Activated CD8-positive, alpha-beta memory T cell treated with anti-CD3 and anti-CD28 coated beads, Interleukin-2, amount 50 U/mL, for 1 hour (primary cell): ENCODE data around the gene XDH.

Experiments used
- DNase-seq: peaks from one replicate; pipeline ENCODE4 v3.0.0-alpha.2; 2020; ENCODE audit errors: extremely low read depth

Gene XDH

DNA sequence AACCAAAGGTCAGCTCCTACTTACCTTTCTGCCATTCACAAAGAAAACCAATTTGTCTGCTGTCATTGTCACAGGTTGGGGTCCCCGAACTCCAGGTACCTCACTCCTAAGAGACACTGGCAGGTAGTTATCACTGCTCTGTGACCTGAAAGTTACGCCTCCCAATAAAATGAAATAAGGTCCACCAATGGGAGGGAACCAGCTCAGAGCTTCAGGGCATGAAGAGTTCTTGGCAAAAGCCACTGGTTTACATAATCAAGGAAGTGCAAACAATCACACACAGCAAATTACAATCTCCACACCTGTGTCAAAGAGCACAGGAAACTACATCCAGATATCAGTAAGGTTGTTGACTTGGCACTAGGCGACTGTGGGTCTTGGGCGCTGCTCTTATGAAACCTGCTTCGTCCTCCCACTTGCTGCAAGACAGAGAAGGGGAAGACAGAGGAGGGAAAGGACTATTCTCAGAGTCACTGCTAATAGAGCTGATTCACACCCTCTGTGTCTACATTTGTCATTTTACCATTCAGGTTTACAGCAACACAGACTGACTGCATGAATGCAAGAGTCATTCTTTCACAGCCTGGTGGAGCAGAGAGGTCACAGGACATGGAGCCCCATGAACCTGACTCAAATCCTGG lies at the start of gene XDH:
Gene XDH, minus strand, starts transcription at position 142 of the 641 bp plus-strand sequence. Its CDS starts 76 bp downstream, at position 66.
- DNase-seq, result no peak

DNA sequence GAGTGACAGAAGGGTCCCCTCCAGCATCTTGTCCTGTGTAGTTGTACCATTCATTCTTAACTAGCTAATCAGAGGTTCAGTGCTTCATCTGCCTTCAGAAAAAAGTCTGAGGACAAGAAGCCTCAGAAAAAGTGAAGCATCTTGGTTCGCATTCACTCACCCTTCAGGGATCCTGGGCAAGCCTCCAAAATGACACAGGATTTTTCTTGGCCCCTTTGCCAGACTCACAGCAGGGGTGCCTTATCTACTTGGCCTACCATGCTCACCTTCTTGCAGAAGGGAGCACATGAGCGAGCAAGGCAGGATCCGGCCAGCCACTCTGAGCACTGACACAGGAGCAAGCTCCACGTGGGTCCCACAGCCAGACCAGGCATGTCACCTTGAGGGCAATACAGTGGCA lies 43.1 kb upstream of the XDH start:
- DNase-seq, result no peak

DNA sequence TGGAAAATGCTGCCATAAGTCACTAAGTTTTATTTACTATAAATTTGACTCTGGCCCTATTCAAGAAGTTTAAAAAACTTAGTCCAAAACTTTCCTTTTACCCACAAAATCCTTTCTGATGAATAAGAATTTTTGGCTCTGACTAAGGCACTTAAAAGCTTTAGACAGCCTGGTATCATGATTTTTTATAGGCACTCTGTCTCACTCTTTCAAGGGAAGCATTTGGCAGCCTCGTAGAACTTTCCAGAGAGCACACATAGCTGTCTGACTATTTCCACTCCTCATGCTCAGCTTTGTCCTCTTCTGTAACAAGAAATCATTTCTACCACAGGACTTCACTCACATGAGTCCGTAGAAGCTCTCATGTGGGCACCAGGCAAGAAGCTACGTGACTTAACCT lies 32.3 kb upstream of the XDH start:
- no peak for DNase-seq

DNA sequence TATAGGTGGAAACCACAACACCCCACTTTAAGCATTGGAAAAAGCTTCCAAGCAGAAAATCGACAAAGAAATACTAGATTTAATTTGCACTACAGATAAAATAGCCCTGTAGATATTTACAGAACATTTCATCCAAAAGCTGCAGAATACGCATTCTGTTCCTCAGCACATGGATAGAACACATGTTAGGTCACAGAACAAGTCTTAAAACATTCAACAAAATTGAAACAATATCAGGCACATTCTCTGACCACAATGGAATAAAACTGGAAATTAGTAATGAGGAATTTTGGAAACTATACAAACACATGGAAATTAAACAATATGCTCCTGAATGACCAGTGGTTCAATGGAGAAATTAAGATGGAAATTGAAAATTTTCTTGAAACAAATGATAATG lies 27.8 kb upstream of the XDH start:
- no peak for DNase-seq

DNA sequence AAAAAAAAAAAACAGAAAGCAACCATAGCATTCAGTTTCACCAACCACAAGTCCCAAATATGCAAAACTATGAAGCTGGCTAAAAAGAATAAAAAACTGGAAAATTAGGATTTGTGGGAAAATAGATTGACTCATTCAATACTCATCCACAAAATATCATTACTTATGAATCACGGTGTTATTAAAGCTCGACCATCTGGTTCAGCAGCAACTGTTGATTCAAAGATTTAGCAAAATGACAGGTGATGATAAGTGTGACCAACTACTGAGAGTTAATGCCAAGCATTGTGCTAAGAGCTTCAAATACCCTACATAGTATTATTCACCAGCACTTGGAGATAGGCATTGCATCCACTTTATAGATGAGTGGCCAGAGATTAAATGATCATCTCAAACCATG lies 26.2 kb upstream of the XDH start:
- no peak for DNase-seq

DNA sequence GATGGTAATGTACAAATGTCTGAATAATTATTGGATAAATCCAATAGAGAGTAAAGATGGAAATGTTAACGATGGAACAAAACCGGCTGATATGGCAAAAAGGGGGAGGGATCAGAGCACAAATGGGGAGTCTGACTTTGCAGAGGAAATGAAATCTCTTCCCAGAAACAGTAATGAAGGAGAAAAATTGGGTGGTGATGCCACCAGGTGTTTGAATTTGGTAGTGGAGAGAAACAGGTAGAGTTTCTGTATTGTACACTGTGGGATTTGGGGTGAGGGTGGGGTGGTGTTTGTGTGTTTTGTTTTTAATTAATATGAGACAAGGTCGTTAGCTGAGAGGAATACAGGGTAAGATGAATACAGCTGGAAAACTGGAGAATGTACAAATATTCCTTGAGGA lies 20.4 kb upstream of the XDH start:
- DNase-seq, result no peak

DNA sequence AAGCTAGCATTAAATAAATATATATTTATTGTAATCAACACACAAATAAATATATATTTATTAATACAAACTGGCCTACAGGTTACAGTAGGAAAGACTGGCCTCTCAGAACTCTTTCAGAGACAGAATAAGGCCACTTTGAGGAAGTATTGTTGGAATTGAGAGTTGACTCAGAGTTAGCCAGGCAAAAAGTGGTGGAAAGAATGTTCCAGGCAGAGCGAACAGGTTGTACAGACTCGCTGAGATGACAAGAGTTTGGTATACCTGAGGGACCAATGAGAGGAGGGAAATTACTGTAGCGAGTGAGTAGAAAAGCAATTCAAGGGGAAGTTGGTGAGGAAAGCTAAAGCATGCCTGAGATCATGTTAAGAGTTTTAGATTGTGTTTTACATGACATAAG lies 19.0 kb upstream of the XDH start:
- DNase-seq, result no peak

DNA sequence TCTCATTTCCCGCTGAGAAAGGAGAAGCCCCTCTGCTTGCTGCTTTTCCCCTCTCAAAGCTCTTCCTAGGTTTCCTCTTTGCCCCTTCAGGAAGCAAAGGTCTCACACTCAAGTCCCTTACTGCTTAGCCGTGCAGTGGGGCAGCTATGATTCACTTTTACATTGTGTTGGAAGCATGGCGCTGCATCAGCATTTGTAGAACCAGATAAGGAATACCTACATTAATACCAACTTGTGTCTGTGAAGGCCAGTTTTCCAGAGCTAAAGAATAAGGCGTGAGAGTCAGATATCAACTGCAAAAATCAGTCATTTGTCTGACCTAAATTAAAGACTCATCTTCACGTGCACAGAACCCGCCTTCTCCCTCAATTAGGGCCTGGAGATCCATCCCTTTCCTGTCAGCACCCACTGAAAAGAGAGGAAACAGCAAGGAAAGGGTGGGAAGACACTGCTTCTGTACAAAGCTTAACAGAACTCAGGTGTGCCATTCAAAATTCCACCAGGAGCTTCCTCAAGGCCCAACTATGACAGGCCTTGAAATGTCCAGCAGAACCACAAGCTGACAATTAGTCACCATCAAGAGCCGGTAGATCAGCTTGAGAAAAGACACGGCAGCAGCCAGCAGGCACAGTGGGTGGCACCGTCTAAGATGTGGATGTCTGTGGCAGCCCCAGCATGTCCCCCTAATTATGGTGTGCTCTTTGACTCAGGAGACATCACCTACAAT lies 16.1 kb upstream of the XDH start:
- DNase-seq, result no peak

DNA sequence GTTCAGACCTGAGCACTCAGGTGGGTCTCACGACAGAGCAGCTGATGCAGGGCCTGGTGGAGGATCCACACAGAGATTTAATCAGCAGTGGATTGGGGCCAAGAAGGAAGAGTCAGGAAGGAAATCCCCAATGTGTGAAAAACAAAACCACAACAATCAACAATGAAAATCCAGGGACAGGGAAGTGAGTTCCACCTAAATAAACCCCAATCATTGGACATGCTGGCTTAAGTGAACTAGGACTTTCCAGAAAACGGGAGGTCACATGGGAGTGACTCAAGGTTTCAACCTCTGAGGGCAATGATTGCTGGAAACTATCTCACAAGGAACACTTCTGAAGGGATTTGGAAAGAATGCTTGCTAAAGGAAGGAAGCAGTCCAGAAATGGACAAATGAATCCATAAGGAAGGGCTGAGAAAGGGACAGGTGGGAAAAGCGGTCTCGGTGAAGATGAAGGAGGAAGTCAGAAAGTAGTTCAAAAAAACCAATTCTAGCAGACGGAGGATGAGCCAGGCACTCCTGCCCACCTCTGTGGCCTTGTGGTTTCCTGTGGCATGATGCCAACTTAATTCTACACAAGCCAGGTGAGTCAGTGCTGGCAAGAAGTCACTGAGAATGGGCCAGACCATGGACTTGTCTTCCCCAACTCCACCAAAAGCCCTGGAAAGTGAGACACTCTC lies 15.4 kb upstream of the XDH start:
- DNase-seq, result no peak

DNA sequence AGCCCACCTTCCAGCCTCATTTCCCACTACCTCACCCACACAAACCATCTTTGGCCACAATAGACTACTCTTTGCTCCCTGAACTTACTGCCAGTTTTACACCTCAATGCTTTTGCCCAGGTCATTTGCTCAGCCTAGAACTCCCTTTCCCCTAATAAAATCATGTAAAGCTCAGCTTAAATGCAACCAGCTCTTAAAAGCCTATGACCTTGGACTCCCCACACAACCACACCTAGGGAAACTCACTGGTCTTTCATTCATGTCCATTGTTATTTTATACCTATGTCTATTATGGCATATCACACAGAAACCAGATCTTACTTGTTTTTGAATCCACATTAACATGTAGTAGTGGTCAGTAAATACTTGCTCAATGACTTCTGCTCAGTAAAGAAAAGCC lies 14.5 kb upstream of the XDH start:
- DNase-seq, result no peak

DNA sequence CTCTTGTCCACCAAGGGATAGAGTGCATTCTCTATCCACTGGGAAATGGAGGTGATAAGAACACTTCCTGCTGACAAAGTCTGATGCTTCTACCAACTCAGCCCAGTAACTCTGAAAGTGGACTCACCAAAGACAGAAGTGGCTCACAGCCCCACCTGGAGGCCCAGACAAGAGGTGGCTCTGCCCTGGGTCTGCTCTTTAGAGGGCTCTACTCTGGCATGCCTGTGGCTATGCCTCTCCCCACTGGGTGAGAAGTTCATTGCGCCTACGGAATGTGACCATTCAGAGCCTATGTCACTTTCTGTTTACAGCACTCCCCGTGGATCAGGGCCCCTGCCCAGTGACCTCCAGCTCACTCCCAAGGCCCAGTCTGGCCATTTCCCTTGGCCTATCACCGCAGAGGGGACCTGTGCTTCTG lies 13.5 kb upstream of the XDH start:
- no peak for DNase-seq

DNA sequence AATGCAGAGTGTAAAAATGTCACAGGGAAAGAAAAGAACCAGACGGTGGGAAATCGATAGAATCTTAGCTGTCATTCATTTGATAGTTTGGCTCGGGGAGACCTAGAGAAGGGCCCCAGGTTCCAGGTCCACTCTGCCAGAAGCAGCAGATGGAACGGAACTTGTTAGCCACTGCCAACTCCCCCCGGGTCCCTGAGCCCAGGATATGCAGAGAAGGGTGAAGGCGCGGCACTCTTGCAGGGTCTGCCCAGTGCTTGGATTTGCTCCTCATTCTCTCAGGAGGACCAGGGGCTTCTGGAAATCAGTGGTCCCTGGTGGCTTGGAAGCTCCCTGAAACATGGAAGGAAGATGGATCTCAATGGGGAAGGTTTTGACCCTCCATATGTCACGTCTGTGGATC lies 11.6 kb upstream of the XDH start:
- no peak for DNase-seq

DNA sequence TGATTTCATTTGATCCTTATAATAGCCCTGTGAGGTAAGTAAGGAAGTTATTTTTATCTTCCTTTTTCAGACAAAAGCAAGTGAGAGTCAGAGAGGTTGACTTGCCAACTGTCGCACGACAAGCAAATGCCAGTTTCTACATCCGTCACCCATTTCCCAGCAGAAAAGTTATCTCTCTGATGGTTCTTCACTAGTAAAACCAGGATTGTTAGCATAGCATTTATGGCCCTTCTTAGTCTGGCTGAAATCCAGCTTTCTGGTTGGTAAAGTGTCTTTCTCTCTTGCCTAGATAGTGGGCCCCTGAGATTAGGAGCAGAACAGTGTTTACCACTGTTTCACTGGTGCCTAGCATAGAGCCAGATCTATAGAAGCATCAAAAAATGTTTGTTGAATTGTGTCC lies 7.1 kb upstream of the XDH start:
- DNase-seq, result no peak

DNA sequence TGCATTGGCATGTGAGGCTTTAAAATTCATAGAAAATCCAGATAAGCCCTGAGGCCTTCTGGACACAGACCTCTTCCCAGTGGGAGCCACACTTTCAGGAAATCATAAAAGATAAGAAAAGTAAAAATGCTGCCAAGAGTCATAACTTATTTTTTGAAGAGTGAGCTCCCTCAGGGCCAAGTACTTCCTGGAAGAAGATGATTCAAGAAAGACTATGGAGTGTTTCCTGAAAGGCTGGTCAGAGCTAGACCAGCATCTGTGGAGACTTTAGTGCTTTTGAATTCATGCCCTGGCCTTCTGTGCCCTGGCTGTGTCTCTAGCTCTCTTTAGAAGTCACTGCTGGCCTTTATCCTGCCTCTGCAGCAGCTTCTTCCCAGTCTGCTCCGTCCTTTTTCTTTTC lies 6.4 kb upstream of the XDH start:
- no peak for DNase-seq

DNA sequence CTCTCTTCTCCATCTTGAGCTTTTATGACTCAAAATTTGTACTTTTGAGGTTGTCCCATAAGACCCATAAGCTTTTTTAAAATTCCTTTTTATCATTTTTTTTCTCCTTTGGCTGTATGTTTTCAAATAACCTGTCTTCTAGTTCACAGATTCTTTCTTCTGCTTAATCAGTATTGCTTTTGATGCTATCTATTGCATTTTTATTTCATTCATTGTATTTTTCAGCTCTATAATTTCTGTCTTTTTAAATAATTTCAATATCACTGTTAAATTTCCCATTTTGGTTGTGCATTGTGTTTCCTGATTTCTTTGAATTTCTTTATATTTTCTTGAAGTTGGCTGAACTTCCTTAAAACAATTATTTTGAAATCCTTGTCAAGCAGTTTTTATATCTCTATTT lies 4.8 kb upstream of the XDH start:
- DNase-seq, result no peak

DNA sequence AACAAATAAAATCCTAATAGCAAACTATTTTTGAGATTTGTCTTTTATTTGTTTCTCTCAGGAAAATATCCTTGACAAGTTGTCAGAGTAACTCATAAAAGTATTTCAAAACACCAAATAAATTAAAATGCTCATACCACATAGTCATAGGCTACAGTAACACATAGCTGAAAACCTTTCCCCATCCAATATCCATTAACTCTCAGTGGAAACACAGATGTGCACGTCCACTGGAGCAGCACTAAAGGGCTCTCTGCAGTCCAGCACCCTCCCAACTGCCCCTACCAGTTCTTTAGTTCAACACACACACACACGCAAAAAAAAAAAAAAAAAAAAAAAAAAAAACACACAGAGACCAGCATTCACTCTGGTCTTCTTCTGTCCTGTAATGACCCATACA lies 879 bp upstream of the XDH start:
- DNase-seq, result no peak

DNA sequence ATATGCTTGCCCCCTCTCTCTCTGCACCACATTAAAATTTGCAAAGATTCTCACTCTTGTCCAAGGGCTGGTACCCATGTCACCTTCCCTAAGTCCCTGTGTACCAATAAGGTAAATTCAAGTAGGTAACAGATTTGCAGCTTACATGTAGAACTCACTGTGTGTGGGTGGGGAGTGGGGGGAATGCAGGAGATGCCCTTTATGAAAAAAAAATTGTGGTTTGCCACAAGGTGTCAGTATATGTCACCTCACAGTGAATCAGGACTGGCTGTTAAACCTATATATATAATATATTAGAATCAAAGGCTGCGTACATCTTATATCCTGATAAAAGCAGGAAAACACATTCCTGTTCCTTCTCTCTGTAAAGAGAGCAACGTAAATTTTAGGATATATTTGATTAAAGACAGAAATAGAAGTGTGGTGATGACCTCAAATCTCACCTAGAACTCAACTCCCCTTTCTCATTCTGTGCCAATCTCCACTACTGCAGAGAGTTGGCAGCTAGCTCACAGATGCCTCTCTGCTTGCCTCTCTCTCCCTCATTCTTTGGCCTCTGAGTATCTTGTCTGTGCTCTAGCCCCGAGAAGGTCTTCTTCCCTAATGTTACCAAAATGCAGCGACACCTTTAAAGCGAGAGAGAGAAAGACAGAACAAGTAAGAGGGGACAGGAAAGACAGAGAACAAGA lies 536 bp downstream of the XDH start:
- DNase-seq, result no peak

DNA sequence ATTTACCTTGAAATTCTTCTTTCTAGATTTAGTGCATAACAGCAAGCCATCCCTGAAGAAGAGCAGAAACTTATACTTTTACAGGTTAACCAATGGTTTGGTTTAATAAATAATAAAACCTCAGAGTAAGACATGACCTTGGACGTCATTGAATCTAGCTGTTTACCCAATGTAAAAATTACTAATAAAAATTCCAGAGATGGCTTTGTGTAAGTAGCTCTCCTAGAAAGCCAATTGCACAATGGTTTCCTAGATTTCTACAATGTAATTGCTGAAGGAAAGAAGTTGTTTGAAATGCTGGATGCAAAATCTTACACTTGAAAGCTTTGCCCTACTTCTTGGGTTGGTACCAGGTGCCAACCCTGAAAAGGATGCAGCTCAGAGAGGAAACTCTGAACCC lies 1.5 kb downstream of the XDH start:
- DNase-seq, result no peak

DNA sequence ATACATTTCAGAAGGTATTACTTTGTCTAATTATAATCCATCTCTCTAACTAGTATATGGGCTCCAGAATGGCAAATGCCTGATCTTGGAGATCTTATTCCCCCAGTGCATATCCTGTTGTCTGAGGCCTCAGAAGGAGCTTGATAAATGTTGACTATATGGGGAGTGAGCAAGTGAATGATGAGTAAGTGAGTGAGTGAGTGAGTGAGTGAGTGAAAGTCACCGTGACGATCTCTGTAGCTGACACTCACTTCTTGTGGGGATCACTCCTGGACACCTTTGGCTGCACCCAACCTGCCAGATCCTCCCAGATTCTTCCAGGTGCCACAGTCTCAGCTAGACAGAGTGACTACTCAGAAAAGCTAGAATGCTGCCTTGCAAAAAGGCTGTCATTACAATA lies 2.8 kb downstream of the XDH start:
- no peak for DNase-seq

DNA sequence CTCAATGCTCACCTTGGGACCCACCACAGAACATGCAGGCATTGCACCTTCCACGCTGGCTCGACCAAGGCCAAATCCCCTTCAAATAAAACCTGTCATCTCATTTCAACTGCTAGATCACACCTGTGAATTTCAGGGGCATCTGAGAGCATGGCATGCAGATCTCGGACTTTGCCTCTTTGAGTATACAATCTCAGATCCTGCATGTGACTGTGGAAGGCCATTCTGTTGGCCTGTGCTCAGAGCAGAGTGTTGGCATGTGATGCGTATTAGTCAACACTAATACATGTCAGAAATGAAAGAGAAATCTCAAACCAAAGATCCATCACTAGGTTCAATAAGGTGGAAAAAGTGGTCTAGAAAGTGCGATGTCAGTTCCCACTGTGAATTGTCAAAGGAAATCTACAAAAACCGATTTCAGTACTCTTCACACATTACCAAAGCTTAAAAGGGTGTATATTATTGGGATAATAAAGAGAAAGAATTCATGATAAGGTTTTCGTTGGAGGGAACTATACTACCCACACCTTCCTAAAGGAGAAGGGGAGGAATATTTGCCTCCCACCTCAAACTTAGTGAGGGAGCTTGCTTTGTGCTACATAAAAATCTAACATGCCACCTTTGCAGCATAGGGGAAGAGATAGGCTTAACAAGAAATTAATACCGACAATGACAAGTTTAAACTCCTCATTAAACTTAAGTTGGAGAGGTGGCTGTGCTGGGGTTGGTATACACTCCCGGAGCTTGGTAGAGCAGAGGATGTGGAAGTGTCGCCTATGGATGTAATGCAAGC lies 7.8 kb downstream of the XDH start:
- DNase-seq, result no peak

DNA sequence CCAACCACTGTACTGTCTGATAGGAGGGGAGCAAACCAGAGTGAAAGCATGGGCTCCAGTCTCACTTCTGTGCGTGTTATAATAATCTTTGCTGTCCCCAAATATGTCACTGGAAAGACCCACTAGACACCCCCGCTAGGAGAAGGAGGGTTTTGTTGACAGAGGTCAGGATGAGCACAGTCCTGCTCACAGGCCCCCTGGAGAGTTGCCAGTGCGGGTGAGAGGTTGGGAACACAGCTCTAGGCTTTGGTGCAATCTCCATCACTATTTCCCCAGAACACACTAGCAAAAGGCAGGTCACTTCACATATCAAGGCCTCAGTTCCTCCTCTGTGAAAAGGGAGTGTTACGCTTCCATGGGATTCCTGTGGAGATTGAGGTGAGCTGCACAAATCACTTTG lies 9.7 kb downstream of the XDH start:
- no peak for DNase-seq

DNA sequence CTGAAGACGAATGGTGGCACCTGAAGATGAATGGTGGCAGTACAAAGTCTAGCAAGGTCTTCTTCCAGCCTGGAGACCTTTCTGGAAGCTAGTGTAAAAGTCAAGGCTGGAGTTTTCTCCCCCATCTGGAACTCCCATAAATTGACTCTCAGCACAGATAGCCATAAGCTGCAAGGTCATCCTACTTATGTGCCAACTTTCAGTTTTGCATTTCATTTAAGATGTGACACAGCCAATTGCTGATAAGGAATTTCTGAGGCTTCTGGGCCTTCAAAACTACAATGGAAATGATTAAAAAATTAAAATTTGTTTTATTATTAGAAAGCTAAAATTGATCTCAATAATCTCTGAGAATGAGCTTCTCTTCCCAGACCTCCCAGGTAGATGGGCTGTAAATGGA lies 10.2 kb downstream of the XDH start:
- no peak for DNase-seq
